ENCODE results near the gene PBX1. TPM values are rescaled to one million over a fixed set of nuclear protein-coding genes. Genes with fewer than 3 reads are reported as not detected.

The PBX1 gene
- total RNA-seq, 2 donors from 2014 or later = 59.9 to 79.2 TPM

DNA sequence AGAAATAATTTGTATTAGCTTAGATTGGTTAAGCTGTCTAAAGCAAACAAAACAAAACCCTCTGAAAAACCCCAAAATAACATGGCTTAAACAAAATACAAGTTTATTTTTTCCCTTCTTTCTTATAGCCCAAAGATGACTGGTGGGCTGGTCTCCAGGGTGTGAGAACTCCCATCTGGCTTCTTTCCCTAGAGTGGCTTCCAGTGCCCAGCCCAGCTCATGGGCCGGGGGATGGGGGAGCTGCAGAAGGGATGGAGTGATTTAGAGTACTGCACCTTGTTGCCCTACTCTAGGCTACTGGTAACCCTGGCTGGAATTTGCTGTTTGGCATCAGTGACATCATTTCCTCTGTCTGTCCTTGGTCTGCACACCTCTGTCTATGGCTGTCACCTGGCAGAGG is 223.0 kb downstream of the PBX1 start:
- Mint-ChIP-seq H3K27me3 (ENCODE audit: insufficient read depth) (no peaks in the 10 kb centered on the region), H3K36me3 (ENCODE audit: low read depth) (no peaks in the 10 kb centered on the region), H3K4me1 (peaks cover 34% of the 10 kb centered on the region), H3K4me3 (no peak overlapping the region), H3K9me3 (no peaks in the 10 kb centered on the region), H3K27ac (no peak overlapping the region)
- Histone ChIP-seq H3K4me1 (ENCODE audit: control insufficient read depth, insufficient read depth, low read length) (peaks cover 6% of the 10 kb centered on the region), H3K36me3 (ENCODE audit: control insufficient read depth, insufficient read depth, low read length) (no peaks in the 10 kb centered on the region), H3K27me3 (ENCODE audit: control insufficient read depth, insufficient read depth, low read length, poor library complexity, severe bottlenecking) (no peaks in the 10 kb centered on the region), H3K9me3 (ENCODE audit: control insufficient read depth, low read length) (no peaks in the 10 kb centered on the region), H3K9ac (ENCODE audit: extremely low read depth, low read length, poor library complexity, severe bottlenecking) (no peak overlapping the region), H3K27ac (ENCODE audit: low read depth, low read length) (no peak overlapping the region), H3K4me3 (ENCODE audit: low read length) (no peak overlapping the region)
- no peak for TF ChIP-seq CTCF (conservative IDR thresholded peaks at IDR 0.05)
- 83% methylated on average over 1 of the region's 1 CpG; no CpG with 5 or more reads in 1 of the 2 experiments for WGBS, 2 experiments (ENCODE audit: insufficient coverage in 1 of 2, insufficient read length in 1 of 2)
- DNase-seq = no peak

- H3K9me3 Mint-ChIP-seq = no peaks in the 10 kb centered on the region
- WGBS, 2 experiments (ENCODE audit: insufficient coverage in 1 of 2, insufficient read length in 1 of 2) = 93 to 95% methylated on average over 12 to 13 of the region's 13 CpGs
- no peak overlapping the region for H3K4me3 Mint-ChIP-seq
- Histone ChIP-seq H3K4me1 (ENCODE audit: control insufficient read depth, insufficient read depth, low read length) (peaks cover 3% of the 10 kb centered on the region), H3K36me3 (ENCODE audit: control insufficient read depth, insufficient read depth, low read length) (no peaks in the 10 kb centered on the region), H3K9me3 (ENCODE audit: control insufficient read depth, low read length) (no peaks in the 10 kb centered on the region), H3K27ac (ENCODE audit: low read depth, low read length) (no peak overlapping the region), H3K9ac (ENCODE audit: extremely low read depth, low read length, poor library complexity, severe bottlenecking) (no peak overlapping the region), H3K27me3 (ENCODE audit: control insufficient read depth, insufficient read depth, low read length, poor library complexity, severe bottlenecking) (no peaks in the 10 kb centered on the region), H3K4me3 (ENCODE audit: low read length) (no peak overlapping the region)
- no peak for DNase-seq
- H3K27ac Mint-ChIP-seq = no peak overlapping the region
- no peaks in the 10 kb centered on the region for H3K36me3 Mint-ChIP-seq (ENCODE audit: low read depth)
- TF ChIP-seq CTCF (conservative IDR thresholded peaks at IDR 0.05) = no peak
- H3K4me1 Mint-ChIP-seq = peaks cover 46% of the 10 kb centered on the region
- no peaks in the 10 kb centered on the region for H3K27me3 Mint-ChIP-seq (ENCODE audit: insufficient read depth)
These were observed 225.0 kb downstream of the PBX1 start for GRCh38 chr1:164783778-164784555.

- H3K27ac Mint-ChIP-seq = no peak overlapping the region
- peak; percentile 64 for DNase-seq
- no peaks in the 10 kb centered on the region for H3K27me3 Mint-ChIP-seq (ENCODE audit: insufficient read depth)
- H3K4me1 ChIP-seq (ENCODE audit: control insufficient read depth, insufficient read depth, low read length) = peaks cover 3% of the 10 kb centered on the region
- no peak overlapping the region for H3K27ac ChIP-seq (ENCODE audit: low read depth, low read length)
- H3K4me3 Mint-ChIP-seq = no peak overlapping the region
- WGBS, 2 experiments (ENCODE audit: insufficient coverage in 1 of 2, insufficient read length in 1 of 2) = 92 to 94% methylated on average over 4 to 6 of the region's 6 CpGs
- H3K27me3 ChIP-seq (ENCODE audit: control insufficient read depth, insufficient read depth, low read length, poor library complexity, severe bottlenecking) = no peaks in the 10 kb centered on the region
- no peaks in the 10 kb centered on the region for H3K36me3 Mint-ChIP-seq (ENCODE audit: low read depth)
- peaks cover 54% of the 10 kb centered on the region for H3K4me1 Mint-ChIP-seq
- no peaks in the 10 kb centered on the region for H3K9me3 Mint-ChIP-seq
- H3K9me3 ChIP-seq (ENCODE audit: control insufficient read depth, low read length) = no peaks in the 10 kb centered on the region
- H3K9ac ChIP-seq (ENCODE audit: extremely low read depth, low read length, poor library complexity, severe bottlenecking) = no peak overlapping the region
- peak; percentile 63 for TF ChIP-seq CTCF (conservative IDR thresholded peaks at IDR 0.05)
- H3K4me3 ChIP-seq (ENCODE audit: low read length) = no peak overlapping the region
- no peaks in the 10 kb centered on the region for H3K36me3 ChIP-seq (ENCODE audit: control insufficient read depth, insufficient read depth, low read length)
These were observed 226.0 kb downstream of the PBX1 start for GRCh38 chr1:164784960-164785359.

All from endodermal cell (in vitro differentiated cells).